ENCODE results near the gene STAT5A. TPM values are rescaled to one million over a fixed set of nuclear protein-coding genes. Genes with fewer than 3 reads are reported as not detected.

The STAT5A gene
- total RNA-seq, 4 donors from 2014 or later = 151 to 200 (median 171) TPM

- no peak for ATAC-seq (ENCODE audit: low FRiP score)
- no peak for TF ChIP-seq CTCF (IDR thresholded peaks at IDR 0.05)
- no peak for DNase-seq (ENCODE audit: low spot score)
Observed at GRCh38 chr17:42274812-42275526, 13.3 kb upstream of the STAT5A start.

GRCh38 chr17:42275527-42276358 is 12.6 kb upstream of the STAT5A start:
- TF ChIP-seq CTCF (IDR thresholded peaks at IDR 0.05) = no peak
- peak; percentile 52 for ATAC-seq (ENCODE audit: low FRiP score)
- no peak for DNase-seq (ENCODE audit: low spot score)

GRCh38 chr17:42276359-42276608 is 12.0 kb upstream of the STAT5A start, which contains the start of gene STAT5B:
STAT5B (minus strand) TSS chr17:42276391; CDS start chr17:42232127, 44,264 bp downstream.
- peak; percentile 72 for ATAC-seq (ENCODE audit: low FRiP score)
- no peak for TF ChIP-seq CTCF (IDR thresholded peaks at IDR 0.05)
- no peak for DNase-seq (ENCODE audit: low spot score)

GRCh38 chr17:42276609-42277341 is 11.5 kb upstream of the STAT5A start:
- DNase-seq (ENCODE audit: low spot score) = peak; percentile 70
- no peak for TF ChIP-seq CTCF (IDR thresholded peaks at IDR 0.05)
- peak; percentile 60 for ATAC-seq (ENCODE audit: low FRiP score)

GRCh38 chr17:42277342-42277712 is 11.0 kb upstream of the STAT5A start:
- TF ChIP-seq CTCF (IDR thresholded peaks at IDR 0.05) = no peak
- ATAC-seq (ENCODE audit: low FRiP score) (no peak), DNase-seq (ENCODE audit: low spot score) (no peak)

GRCh38 chr17:42279776-42280630 is 8.3 kb upstream of the STAT5A start:
- no peak for TF ChIP-seq CTCF (IDR thresholded peaks at IDR 0.05)
- DNase-seq (ENCODE audit: low spot score) (peak; percentile 14), ATAC-seq (ENCODE audit: low FRiP score) (no peak)
